D721Med (cell line): Measurements from ENCODE around the gene S100Z.

Experiments used
- DNase-seq: peaks from one replicate; pipeline ENCODE4 v3.0.0; 2011; ENCODE audit warnings: low spot score; ENCODE audit not compliant: insufficient read length
- FAIRE-seq: peaks from 2 replicates; lab custom pipeline; 2011; peaks lifted over from hg19 to GRCh38; lab: Jason Lieb, UNC
- CTCF ChIP-seq: IDR thresholded peaks from 2 replicates; pipeline ENCODE4 v1.5.1; 2012; ENCODE audit warnings: mild to moderate bottlenecking, control low read depth; ENCODE audit not compliant: insufficient read depth; ENCODE audit errors: missing control alignments

S100Z gene

GRCh38 chr5:76849419-76850291 lies at the start of gene S100Z:
Gene S100Z (plus strand): TSS chr5:76850014. CDS start chr5:76875360, 25,346 bp downstream.
- DNase-seq (no peak), FAIRE-seq (no peak)
- no peak for TF ChIP-seq CTCF

GRCh38 chr5:76800579-76800978 lies 49.2 kb upstream of the S100Z start:
- no peak for FAIRE-seq
- DNase-seq: no peak
- TF ChIP-seq CTCF: no peak

- DNase-seq (no peak), FAIRE-seq (no peak)
- no peak for TF ChIP-seq CTCF
Measured at GRCh38 chr5:76801159-76801802, 48.5 kb upstream of the S100Z start.

- no peak for DNase-seq
Measured at GRCh38 chr5:76801803-76802195, 48.0 kb upstream of the S100Z start.

GRCh38 chr5:76804266-76804665 lies 45.5 kb upstream of the S100Z start:
- DNase-seq (no peak), FAIRE-seq (no peak)
- TF ChIP-seq CTCF: no peak

More at GRCh38 chr5:76801803-76802195, 48.0 kb upstream of the S100Z start:
- FAIRE-seq: no peak
- no peak for TF ChIP-seq CTCF

- no peak for TF ChIP-seq CTCF
- no peak for FAIRE-seq
Measured at GRCh38 chr5:76805821-76806505, 43.9 kb upstream of the S100Z start.

DNA sequence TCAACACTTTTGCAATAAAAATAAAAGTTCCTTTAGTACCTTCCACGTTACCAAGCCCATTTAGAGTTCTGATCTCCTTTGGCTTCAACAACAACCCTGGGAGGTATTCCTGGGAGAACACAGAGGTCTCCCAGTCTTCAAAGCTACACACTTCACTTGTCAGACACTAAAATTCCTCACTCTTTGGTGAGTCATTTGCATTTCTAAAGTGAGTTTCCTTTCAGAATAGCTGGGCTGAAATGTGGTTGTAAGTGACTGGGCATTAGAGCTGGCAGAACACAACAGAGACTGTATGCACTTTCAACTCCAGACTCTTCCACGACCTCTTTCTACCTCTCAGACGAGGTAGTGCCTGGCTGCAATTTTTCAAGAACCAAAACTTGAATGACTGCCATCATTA lies 42.5 kb upstream of the S100Z start:
- FAIRE-seq (no peak), DNase-seq (no peak)
- TF ChIP-seq CTCF: no peak

More at GRCh38 chr5:76805821-76806505, 43.9 kb upstream of the S100Z start:
- DNase-seq: no peak
